Measurements from ENCODE around the gene TOR1B.

- TF ChIP-seq CTCF (IDR thresholded peaks at IDR 0.05; ENCODE audit: insufficient read depth, low read length) (no peak), POLR2AphosphoS5 (IDR thresholded peaks at IDR 0.05; ENCODE audit: low read depth) (no peak)
Observed at GRCh38 chr9:129813661-129814060, 10.7 kb downstream of the TOR1B start.

All from HL-60 (cell line).